A549 (cell line): ENCODE results near the gene EMX1. TPM values are rescaled to one million over a fixed set of nuclear protein-coding genes. Genes with fewer than 3 reads are reported as not detected.

ENCODE experiments used
- ATAC-seq, 2 experiments: fragments of 200-7000 bp in 1 of 2; fragments of >200 bp in 1 of 2; cut with Nextera tagmentation in 1 of 2; cut with Tn5 transposase in 1 of 2; 3 replicates each; pipeline versions ENCODE4 v1.8.0 to v1.9.1; 2018 to 2020; ENCODE audit warnings: mild to moderate bottlenecking in 1 of 2, moderate library complexity in 1 of 2
- CTCF ChIA-PET: fragments of 300-600 bp; sonication (Branson Sonifier 250); formaldehyde crosslinking; extraction: SDS; loops from one replicate; lab custom pipeline; 2021; ENCODE audit warnings: antibody characterized with exemption, inconsistent platforms; lab: Yijun Ruan, JAX
- POLR2A ChIA-PET: fragments of 350-600 bp; formaldehyde crosslinking; extraction: SDS; loops from one replicate; lab custom pipeline; 2021; ENCODE audit warnings: antibody characterized with exemption, inconsistent platforms; lab: Yijun Ruan, JAX
- DNase-seq, 2 experiments: peaks; one replicate each; pipeline versions ENCODE4 v3.0.0 to v3.0.0-alpha.2; 2011 to 2016; ENCODE audit warnings: low read depth in 1 of 2, low spot score in 1 of 2
- FAIRE-seq: peaks from 2 replicates; lab custom pipeline; 2011; peaks lifted over from hg19 to GRCh38; lab: Jason Lieb, UNC
- H3K27ac ChIP-seq, 2 experiments: fragments of >200 bp; sonication (Bioruptor Twin); formaldehyde crosslinking; 3 replicates each; pipeline ENCODE4 v1.5.1; 2016 to 2017
- H3K4me1 ChIP-seq: fragments of >200 bp; sonication (Bioruptor Twin); formaldehyde crosslinking; 3 replicates; pipeline ENCODE4 v1.6.1; 2016
- H3K4me2 ChIP-seq: fragments of >200 bp; sonication (Bioruptor Twin); formaldehyde crosslinking; 3 replicates; pipeline ENCODE4 v1.6.1; 2016
- H3K4me3 ChIP-seq: fragments of >200 bp; sonication (Bioruptor Twin); formaldehyde crosslinking; 3 replicates; pipeline ENCODE4 v1.5.1; 2016
- H3K9me3 ChIP-seq: fragments of >200 bp; sonication (Bioruptor Twin); formaldehyde crosslinking; 3 replicates; pipeline ENCODE4 v1.6.1; 2016
- BHLHE40 ChIP-seq: IDR thresholded peaks from 2 replicates; pipeline ENCODE4 v1.6.1; 2012; ENCODE audit warnings: low read depth, low read length, inconsistent platforms
- CEBPB ChIP-seq, 2 experiments: fragments of >200 bp in 1 of 2; sonication (Bioruptor Twin) in 1 of 2; formaldehyde crosslinking in 1 of 2; IDR thresholded peaks; 2 replicates each; pipeline ENCODE4 v1.6.1; 2012 to 2016
- EHMT2 ChIP-seq: fragments of 200-600 bp; sonication (generic); IDR thresholded peaks from 2 replicates; pipeline ENCODE4 v1.6.1; 2016; ENCODE audit warnings: antibody characterized with exemption, low read depth, mild to moderate bottlenecking, moderate library complexity
- HEYL ChIP-seq: fragments of 250-450 bp; sonication (Bioruptor Pico); IDR thresholded peaks from 2 replicates; pipeline ENCODE4 v1.8.0; 2021; ENCODE audit warnings: mild to moderate bottlenecking, moderate library complexity
- HOXA7 ChIP-seq: fragments of 250-450 bp; sonication (Bioruptor Pico); IDR thresholded peaks from 2 replicates; pipeline ENCODE4 v1.5.0; 2020; ENCODE audit warnings: mild to moderate bottlenecking, moderate library complexity
- JUNB ChIP-seq: fragments of >200 bp; sonication (Bioruptor Twin); formaldehyde crosslinking; IDR thresholded peaks from 2 replicates; pipeline ENCODE4 v1.6.1; 2016
- MAFK ChIP-seq: fragments of 450-650 bp; IDR thresholded peaks from 2 replicates; pipeline ENCODE4 v1.6.1; 2014; ENCODE audit not compliant: partially characterized antibody
- MAZ ChIP-seq: fragments of 150-350 bp; IDR thresholded peaks from 2 replicates; pipeline ENCODE4 v1.6.1; 2014; ENCODE audit warnings: antibody characterized with exemption, low read depth, low read length, borderline replicate concordance
- POLR2A ChIP-seq: IDR thresholded peaks from 2 replicates; pipeline ENCODE4 v1.6.1; 2012; ENCODE audit warnings: mild to moderate bottlenecking, low read length
- RAD21 ChIP-seq, 2 experiments: fragments of >200 bp in 1 of 2; sonication (Bioruptor Twin) in 1 of 2; formaldehyde crosslinking in 1 of 2; IDR thresholded peaks in 1 of 2; conservative IDR thresholded peaks in 1 of 2; 2 replicates in 1 of 2; 3 replicates in 1 of 2; pipeline ENCODE4 v1.6.1; 2012 to 2018; ENCODE audit warnings: inconsistent platforms in 1 of 2
- RCOR1 ChIP-seq: fragments of 150-350 bp; IDR thresholded peaks from 2 replicates; pipeline ENCODE4 v1.6.1; 2014; ENCODE audit warnings: antibody characterized with exemption, low read length, low read depth
- RNF2 ChIP-seq: fragments of 200-600 bp; sonication (generic); IDR thresholded peaks from 2 replicates; pipeline ENCODE4 v1.6.1; 2016; ENCODE audit warnings: low read depth, mild to moderate bottlenecking, antibody characterized with exemption, moderate library complexity, borderline replicate concordance
- TP53 ChIP-seq: fragments of 250-450 bp; sonication (Bioruptor Pico); IDR thresholded peaks from 2 replicates; pipeline ENCODE4 v1.5.0; 2021; ENCODE audit warnings: mild to moderate bottlenecking, moderate library complexity
- ZC3H11A ChIP-seq: fragments of 450-650 bp; IDR thresholded peaks from 2 replicates; pipeline ENCODE4 v1.6.1; 2014; ENCODE audit warnings: antibody characterized with exemption, mild to moderate bottlenecking
- ZFP36 ChIP-seq: fragments of 450-650 bp; IDR thresholded peaks from 2 replicates; pipeline ENCODE4 v1.6.1; 2014; ENCODE audit warnings: borderline replicate concordance; ENCODE audit not compliant: partially characterized antibody
- whole genome bisulfite sequencing: methylation state at CpG from one replicate; pipeline ENCODE4 v1.1.6; 2017; ENCODE audit errors: missing lambda C conversion rate; 5-methylcytosine and 5-hydroxymethylcytosine counted together
- polyA plus RNA-seq, 4 experiments: library from polyadenylated mRNA; depleted of rRNA in 3 of 4; stranded (reverse); fragments of >200 nt; fragmentation: RNase III in 1 of 4; extraction: RNeasy Plus Mini Kit Qiagen cat#74134 plus additional on column Dnase treatment in 1 of 4; gene quantifications; 2 replicates in 3 of 4; 3 replicates in 1 of 4; pipeline ENCODE4 v1.2.3, GENCODE V29; 2011 to 2017
- TF ChIP-seq, protein P1 (sequence below): fragments of 200-600 bp; sonication (generic); IDR thresholded peaks from 2 replicates; pipeline ENCODE4 v1.6.1; 2016; ENCODE audit warnings: antibody characterized with exemption, mild to moderate bottlenecking, moderate library complexity

Gene EMX1
- polyA plus RNA-seq, 2 of the 4 experiments (the other 2 are of a cell fraction): 0.05 TPM; not detected in 1

DNA sequence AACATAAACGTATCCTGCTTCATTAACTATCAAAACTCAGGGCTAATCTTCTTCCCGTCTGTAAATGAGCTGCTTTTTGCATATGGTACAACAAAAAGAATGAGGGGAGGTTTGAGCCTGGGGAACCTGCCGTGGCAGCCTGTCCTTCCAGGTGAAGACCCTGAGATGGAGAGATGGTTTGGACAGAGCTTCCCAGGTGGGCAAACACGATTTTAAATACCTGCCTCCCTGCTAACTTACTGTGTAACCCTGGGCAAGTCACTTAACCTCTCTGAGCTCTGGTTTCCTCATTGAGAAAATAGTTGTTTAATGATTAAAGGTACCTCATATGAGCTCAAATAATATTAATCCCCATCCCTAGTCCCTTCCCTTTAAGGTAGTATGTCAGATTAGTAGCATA, 9.0 kb downstream of the EMX1 start:
- DNase-seq: no peak
- no peak for ATAC-seq
- Histone ChIP-seq H3K4me1 (no peaks in the 10 kb centered on the region), H3K27ac (no peak overlapping the region), H3K4me3 (no peak overlapping the region), H3K9me3 (no peaks in the 10 kb centered on the region), H3K4me2 (no peak overlapping the region)
- no peak for TF ChIP-seq HOXA7 (CRISPR knock-in tag)
- TF ChIP-seq JUNB: no peak
- TF ChIP-seq MAFK: no peak
- TF ChIP-seq, protein P1, sequence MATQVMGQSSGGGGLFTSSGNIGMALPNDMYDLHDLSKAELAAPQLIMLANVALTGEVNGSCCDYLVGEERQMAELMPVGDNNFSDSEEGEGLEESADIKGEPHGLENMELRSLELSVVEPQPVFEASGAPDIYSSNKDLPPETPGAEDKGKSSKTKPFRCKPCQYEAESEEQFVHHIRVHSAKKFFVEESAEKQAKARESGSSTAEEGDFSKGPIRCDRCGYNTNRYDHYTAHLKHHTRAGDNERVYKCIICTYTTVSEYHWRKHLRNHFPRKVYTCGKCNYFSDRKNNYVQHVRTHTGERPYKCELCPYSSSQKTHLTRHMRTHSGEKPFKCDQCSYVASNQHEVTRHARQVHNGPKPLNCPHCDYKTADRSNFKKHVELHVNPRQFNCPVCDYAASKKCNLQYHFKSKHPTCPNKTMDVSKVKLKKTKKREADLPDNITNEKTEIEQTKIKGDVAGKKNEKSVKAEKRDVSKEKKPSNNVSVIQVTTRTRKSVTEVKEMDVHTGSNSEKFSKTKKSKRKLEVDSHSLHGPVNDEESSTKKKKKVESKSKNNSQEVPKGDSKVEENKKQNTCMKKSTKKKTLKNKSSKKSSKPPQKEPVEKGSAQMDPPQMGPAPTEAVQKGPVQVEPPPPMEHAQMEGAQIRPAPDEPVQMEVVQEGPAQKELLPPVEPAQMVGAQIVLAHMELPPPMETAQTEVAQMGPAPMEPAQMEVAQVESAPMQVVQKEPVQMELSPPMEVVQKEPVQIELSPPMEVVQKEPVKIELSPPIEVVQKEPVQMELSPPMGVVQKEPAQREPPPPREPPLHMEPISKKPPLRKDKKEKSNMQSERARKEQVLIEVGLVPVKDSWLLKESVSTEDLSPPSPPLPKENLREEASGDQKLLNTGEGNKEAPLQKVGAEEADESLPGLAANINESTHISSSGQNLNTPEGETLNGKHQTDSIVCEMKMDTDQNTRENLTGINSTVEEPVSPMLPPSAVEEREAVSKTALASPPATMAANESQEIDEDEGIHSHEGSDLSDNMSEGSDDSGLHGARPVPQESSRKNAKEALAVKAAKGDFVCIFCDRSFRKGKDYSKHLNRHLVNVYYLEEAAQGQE: no peak
- no peak for TF ChIP-seq ZC3H11A
- TF ChIP-seq RNF2: no peak
- no peak for TF ChIP-seq TP53 (CRISPR knock-in tag)
- TF ChIP-seq ZFP36: peak; percentile 34
- 24% methylated on average over 4 of the region's 4 CpGs for WGBS
- ChIA-PET CTCF (interaction anchor here (0.7 to 5.6 kb wide), 14 partner anchors 9 to 251 kb away, joined by 3 to 61 read pairs (median 5); no protein-coding TSS in a partner anchor), POLR2A (no interaction called here)
- FAIRE-seq: no peak

DNA sequence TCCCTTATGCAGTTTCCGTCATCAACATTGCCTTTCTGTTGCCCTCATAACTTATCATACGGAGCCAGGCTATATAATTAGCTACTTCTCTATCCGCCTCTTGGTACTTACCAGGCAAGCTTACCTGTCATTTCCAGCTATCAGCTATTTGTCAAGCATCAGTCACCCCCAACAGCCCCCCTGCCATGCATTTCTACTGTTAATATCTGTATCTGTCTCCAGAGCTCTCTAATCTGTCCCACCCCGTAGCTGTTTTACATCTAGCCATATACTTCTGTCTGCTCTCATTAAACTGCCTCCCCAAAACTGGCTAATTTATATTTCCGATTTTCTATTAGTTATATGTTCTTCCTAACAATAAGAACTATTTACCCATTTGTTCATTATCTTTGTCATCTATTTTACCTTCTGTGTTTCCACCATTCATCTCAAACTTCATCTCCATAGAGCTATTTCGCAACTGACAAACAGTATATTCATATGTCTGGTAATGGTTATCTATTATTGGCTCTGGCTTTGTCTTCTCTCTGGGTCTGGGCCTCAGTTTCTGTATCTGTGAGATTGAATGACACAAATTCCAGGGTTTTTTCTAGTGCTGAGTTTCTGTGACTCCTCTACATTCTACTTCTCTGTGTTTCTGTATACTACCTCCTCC, 9.6 kb downstream of the EMX1 start:
- ChIA-PET POLR2A (no interaction called here), CTCF (interaction anchor here (0.6 to 5.6 kb wide), 17 partner anchors 8 to 251 kb away, joined by 3 to 61 read pairs (median 5); partner anchors contain the start of gene SPR)
- FAIRE-seq: no peak
- Histone ChIP-seq H3K4me1 (no peaks in the 10 kb centered on the region), H3K4me3 (no peak overlapping the region), H3K27ac (no peak overlapping the region), H3K4me2 (no peak overlapping the region), H3K9me3 (no peaks in the 10 kb centered on the region)
- no peak for DNase-seq
- no peak for ATAC-seq
- 29% methylated on average over 6 of the region's 6 CpGs for WGBS
- TF ChIP-seq EHMT2 (no peak), CEBPB (IDR thresholded peaks at IDR 0.05) (peak; percentile 9 to 25; a peak in 1 of 4 replicates), HEYL (CRISPR knock-in tag) (no peak)

DNA sequence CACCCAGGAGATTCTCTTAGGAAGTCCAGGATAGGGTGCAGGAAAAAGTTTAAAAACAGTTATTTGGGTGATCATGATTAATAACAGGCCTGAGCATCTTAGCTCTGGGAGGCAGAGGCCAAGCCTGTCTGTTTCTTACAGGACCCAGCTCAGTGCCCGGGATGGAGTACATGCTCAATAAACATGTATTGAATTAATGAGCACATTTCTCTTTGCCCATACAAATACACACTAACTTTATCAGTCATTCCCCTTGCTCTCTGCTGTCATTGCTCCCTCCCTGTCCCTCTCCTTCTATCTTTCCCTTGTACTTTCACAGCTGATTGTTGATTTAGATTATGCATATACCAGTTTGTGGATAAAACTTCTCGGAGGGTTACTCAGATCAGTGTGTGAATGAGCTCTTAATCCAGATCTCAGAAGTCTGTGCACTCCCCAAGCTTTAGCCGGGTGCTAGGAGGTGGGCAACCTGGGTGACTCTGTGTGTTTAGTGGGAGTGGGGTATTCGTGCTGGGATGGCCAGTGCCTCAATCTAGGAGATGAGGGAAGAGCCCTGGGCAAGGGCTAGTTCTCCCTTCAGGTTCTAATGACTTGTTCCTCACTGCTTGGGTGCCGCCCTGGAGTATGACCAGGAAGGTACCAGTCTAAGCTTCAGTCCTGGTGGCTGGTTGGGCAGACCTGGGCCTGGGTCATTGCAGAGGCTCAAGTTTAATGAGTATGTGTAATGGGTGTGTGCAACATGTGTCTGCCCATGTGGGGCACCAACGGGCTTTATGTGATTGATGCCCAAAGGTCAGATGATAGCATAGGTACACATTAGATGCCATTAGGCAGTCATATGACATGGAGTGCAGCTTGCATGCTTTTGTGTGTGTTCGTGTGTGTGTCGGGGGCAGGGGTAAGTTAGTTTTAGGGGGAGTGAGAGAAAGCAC, 10.6 kb downstream of the EMX1 start:
- H3K4me1 ChIP-seq: no peaks in the 10 kb centered on the region
- WGBS: 39% methylated on average over 8 of the region's 8 CpGs
- H3K27ac ChIP-seq: no peak overlapping the region
- H3K9me3 ChIP-seq: no peaks in the 10 kb centered on the region
- POLR2A ChIA-PET: no interaction called here
- no peak overlapping the region for H3K4me2 ChIP-seq
- H3K4me3 ChIP-seq: no peak overlapping the region
- FAIRE-seq: no peak
- TF ChIP-seq MAZ: no peak
- TF ChIP-seq BHLHE40: no peak
- TF ChIP-seq POLR2A: no peak
- no peak for TF ChIP-seq RCOR1
- no peak for TF ChIP-seq RAD21 (conservative IDR thresholded peaks at IDR 0.05 in 1 of 2, IDR thresholded peaks at IDR 0.05 in 1 of 2)
- TF ChIP-seq, all 56 proteins: peak for 0
- no peak for ATAC-seq
- DNase-seq: no peak
- CTCF ChIA-PET: interaction anchor here (1.0 to 5.6 kb wide), 11 partner anchors 7 to 250 kb away, joined by 3 to 61 read pairs (median 8); partner anchors contain the start of gene SPR
